HFF-Myc (cell line): Measurements from ENCODE around the gene NUCKS1.

ENCODE experiments used
- DNase-seq: peaks from one replicate; pipeline ENCODE4 v3.0.0-alpha.2; 2011; ENCODE audit warnings: low read depth; ENCODE audit errors: extremely low read depth
- H3K4me3 ChIP-seq: replicated peaks from 2 replicates; pipeline ENCODE4 v1.5.1; 2011; ENCODE audit warnings: low read depth, mild to moderate bottlenecking, control low read depth, low read length
- CTCF ChIP-seq: IDR thresholded peaks from 2 replicates; pipeline ENCODE4 v1.5.1; 2012; ENCODE audit warnings: mild to moderate bottlenecking, low read depth, low read length, control low read depth; ENCODE audit errors: missing control alignments

The NUCKS1 gene

GRCh38 chr1:205719015-205719414, 31.0 kb downstream of the NUCKS1 start:
- no peak for TF ChIP-seq CTCF
- no peak for DNase-seq
- H3K4me3 ChIP-seq = no peak overlapping the region

GRCh38 chr1:205716371-205717132, 33.4 kb downstream of the NUCKS1 start:
- H3K4me3 ChIP-seq = no peak overlapping the region
- DNase-seq = no peak
- TF ChIP-seq CTCF = no peak

GRCh38 chr1:205715628-205716027, 34.4 kb downstream of the NUCKS1 start:
- no peak for TF ChIP-seq CTCF
- no peak overlapping the region for H3K4me3 ChIP-seq
- no peak for DNase-seq

GRCh38 chr1:205714906-205715246, 35.1 kb downstream of the NUCKS1 start:
- no peak for DNase-seq
- TF ChIP-seq CTCF = no peak
- H3K4me3 ChIP-seq = no peak overlapping the region

- DNase-seq = peak; percentile 14
- TF ChIP-seq CTCF = no peak
- H3K4me3 ChIP-seq = no peak overlapping the region
Measured at GRCh38 chr1:205714190-205714905, 35.6 kb downstream of the NUCKS1 start.

GRCh38 chr1:205711105-205712048, 38.6 kb downstream of the NUCKS1 start:
- DNase-seq = peak; percentile 73
- no peak overlapping the region for H3K4me3 ChIP-seq
- peak; percentile 85 for TF ChIP-seq CTCF
